OCI-LY1 (cell line): ENCODE data around the gene CREB1.

Experiments used
- EZH2 ChIP-seq: fragments of 200-600 bp; sonication (generic), shearing (Covaris generic); IDR thresholded peaks from 2 replicates; pipeline ENCODE4 v1.8.0; 2017; ENCODE audit warnings: borderline replicate concordance, mixed run types, mild to moderate bottlenecking, antibody characterized with exemption, low read length, moderate library complexity, mixed read lengths
- TF ChIP-seq, protein P1 (sequence below): fragments of 200-600 bp; sonication (generic), shearing (Covaris generic); IDR thresholded peaks from 2 replicates; pipeline ENCODE4 v1.5.1; 2017; ENCODE audit warnings: mild to moderate bottlenecking, antibody characterized with exemption, low read length, moderate library complexity, mixed read lengths

DNA sequence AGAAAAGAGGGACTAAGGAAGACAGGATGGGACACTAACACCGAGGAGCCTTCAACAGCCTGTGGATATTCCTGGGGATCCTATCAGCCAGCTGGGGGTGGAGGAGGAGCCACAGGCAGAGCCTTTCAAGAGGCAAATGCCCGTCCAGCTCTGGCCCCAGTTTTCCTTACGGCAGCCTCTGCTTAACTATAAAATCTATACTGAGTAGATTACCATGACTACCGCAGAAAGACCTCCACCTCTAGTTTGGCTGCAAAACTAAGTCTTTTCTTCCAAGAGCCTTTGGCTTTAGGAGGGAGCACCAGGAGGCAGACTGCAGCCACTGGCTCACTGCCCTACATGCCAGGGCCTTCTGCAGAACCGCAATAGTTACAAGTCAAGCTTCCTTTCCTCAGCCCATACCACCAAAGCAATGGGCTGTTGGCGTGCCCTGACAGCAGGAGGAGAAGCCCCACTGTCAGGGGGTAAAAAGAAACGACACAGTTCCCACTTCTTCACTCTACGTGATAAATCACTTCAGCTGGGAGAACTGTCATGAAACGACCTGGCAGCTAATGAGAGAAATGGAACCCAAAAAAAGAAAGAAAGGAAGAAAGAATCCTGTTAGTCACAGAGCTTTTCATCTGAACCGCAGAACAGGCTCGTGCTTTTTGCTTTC lies 25.1 kb upstream of the CREB1 start:
- TF ChIP-seq, protein P1, sequence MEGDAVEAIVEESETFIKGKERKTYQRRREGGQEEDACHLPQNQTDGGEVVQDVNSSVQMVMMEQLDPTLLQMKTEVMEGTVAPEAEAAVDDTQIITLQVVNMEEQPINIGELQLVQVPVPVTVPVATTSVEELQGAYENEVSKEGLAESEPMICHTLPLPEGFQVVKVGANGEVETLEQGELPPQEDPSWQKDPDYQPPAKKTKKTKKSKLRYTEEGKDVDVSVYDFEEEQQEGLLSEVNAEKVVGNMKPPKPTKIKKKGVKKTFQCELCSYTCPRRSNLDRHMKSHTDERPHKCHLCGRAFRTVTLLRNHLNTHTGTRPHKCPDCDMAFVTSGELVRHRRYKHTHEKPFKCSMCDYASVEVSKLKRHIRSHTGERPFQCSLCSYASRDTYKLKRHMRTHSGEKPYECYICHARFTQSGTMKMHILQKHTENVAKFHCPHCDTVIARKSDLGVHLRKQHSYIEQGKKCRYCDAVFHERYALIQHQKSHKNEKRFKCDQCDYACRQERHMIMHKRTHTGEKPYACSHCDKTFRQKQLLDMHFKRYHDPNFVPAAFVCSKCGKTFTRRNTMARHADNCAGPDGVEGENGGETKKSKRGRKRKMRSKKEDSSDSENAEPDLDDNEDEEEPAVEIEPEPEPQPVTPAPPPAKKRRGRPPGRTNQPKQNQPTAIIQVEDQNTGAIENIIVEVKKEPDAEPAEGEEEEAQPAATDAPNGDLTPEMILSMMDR, result no peak
- no peak for TF ChIP-seq EZH2
